Spleen (tissue), 7 donors: ENCODE results near the gene IL13RA1.

ENCODE experiments used
- POLR2A ChIP-seq, 3 donors: fragments of 450-650 bp; IDR thresholded peaks; one replicate each; pipeline ENCODE4 v1.5.1; 2017; ENCODE audit warnings: antibody characterized with exemption in 3 of 3, mild to moderate bottlenecking in 1 of 3
- POLR2AphosphoS5 ChIP-seq, 3 donors: sonication (generic); formaldehyde crosslinking; IDR thresholded peaks; one replicate each; pipeline ENCODE4 v1.5.1; 2017; ENCODE audit warnings: antibody characterized with exemption in 3 of 3
- TF ChIP-seq, protein P1 (sequence below), 11 experiments: fragments of 200-600 bp in 7 of 11; fragments of 450-650 bp in 4 of 11; sonication (generic) in 4 of 11; IDR thresholded peaks in 8 of 11; conservative IDR thresholded peaks in 3 of 11; 1 replicate in 7 of 11; 2 replicates in 4 of 11; pipeline versions ENCODE4 v1.4.0 to v1.8.0; 2016 to 2021; ENCODE audit warnings: antibody characterized with exemption in 11 of 11, inconsistent platforms in 4 of 11, mild to moderate bottlenecking in 1 of 11
- donor health status: DM: no; HTN: no; CAD: no; lungs with moderate emphysema.
- donor health status: DM: no; HTN: no; CAD: no.
- donor health status: DM: no; HTN: no; CAD: no.

DNA sequence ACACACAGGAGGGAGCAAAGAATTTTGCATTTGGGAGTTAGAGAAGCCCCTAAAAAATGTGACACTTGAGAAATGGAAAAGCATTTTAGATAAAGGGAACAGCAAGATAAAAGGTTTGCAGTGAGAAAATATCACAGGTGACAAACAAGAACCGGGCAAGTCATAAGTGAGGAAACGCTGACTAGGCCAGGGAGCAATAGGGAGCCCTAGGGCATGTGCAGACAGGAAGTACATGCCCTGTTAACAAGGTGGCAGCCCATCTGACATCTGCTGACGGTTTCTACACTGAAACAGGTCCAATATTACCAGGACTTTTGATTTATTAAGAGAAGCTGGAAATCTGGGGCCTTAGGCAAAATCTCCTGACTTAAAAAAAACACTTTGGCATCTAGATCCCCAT lies 4.0 kb upstream of the IL13RA1 start:
- TF ChIP-seq, protein P1, sequence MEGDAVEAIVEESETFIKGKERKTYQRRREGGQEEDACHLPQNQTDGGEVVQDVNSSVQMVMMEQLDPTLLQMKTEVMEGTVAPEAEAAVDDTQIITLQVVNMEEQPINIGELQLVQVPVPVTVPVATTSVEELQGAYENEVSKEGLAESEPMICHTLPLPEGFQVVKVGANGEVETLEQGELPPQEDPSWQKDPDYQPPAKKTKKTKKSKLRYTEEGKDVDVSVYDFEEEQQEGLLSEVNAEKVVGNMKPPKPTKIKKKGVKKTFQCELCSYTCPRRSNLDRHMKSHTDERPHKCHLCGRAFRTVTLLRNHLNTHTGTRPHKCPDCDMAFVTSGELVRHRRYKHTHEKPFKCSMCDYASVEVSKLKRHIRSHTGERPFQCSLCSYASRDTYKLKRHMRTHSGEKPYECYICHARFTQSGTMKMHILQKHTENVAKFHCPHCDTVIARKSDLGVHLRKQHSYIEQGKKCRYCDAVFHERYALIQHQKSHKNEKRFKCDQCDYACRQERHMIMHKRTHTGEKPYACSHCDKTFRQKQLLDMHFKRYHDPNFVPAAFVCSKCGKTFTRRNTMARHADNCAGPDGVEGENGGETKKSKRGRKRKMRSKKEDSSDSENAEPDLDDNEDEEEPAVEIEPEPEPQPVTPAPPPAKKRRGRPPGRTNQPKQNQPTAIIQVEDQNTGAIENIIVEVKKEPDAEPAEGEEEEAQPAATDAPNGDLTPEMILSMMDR (IDR thresholded peaks at IDR 0.05 in 8 of 11, conservative IDR thresholded peaks at IDR 0.05 in 3 of 11) = no peak
- TF ChIP-seq POLR2A (IDR thresholded peaks at IDR 0.05) (no peak), POLR2AphosphoS5 (IDR thresholded peaks at IDR 0.05) (no peak)
